Measurements from ENCODE around the gene GNLY. TPM values are rescaled to one million over a fixed set of nuclear protein-coding genes. Genes with fewer than 3 reads are reported as not detected.

GNLY gene
- total and polyA plus RNA-seq, 9 of the 15 experiments (the other 6 are each of a cell fraction or from before 2014, with no cell fraction given) = not detected

DNA sequence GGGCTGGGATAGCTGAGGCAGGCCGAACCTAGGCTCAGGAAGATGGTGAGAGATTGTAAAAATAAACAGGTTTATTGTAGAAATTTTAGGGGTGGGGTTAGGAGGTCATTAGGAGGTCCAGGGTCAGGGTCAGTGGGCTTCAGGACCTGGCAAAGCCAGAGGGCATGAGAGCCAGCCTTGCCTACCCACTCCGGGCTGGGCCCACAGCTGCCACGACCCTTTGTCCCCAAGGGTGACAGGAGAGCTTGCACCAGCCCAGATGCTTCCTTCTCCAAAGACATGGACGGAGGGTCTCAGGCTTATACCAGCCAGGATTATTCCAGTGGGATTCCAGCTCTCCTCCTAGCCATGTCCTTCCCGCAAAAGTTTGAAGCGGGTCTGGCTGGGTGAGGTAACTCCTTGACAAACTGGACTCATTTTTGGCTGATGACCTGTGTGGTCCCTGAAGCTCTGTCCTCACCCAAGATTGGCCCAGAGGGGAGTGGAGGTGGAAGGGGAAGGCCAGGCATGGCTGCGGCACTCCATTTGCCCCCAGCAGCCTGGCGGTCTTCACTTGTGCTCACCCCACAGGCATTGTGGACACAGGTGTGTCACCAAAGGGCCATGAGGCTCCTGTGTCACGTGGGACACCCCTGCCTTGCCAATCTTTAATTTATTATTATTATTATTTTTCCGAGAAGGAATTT, 35.8 kb downstream of the GNLY start:
- no peak overlapping the region for H3K27ac ChIP-seq (ENCODE audit: extremely low read depth, low read depth, low read length)
- no peaks in the 10 kb centered on the region for H3K9me3 ChIP-seq (replicated peaks; ENCODE audit: control insufficient read depth, insufficient read depth, low read depth, low read length)
- intact Hi-C loops (cut with micrococcal nuclease) (loop anchor here (1.0 to 2.0 kb wide), 3 partner anchors 20 to 84 kb away; no protein-coding TSS in a partner anchor), in situ Hi-C loops (cut with MboI) (no loop called here)
- DNase-seq (ENCODE audit: extremely low read depth in 1 of 4, low spot score in 3 of 4) (no peak), ATAC-seq (no peak), FAIRE-seq (no peak)
- no peaks in the 10 kb centered on the region for H4K20me1 ChIP-seq (replicated peaks; ENCODE audit: control insufficient read depth, insufficient read depth, low read length)
- POLR2A ChIA-PET = no interaction called here
- CTCF ChIA-PET (ENCODE audit: low intra/inter-chr PET ratio) = interaction anchor here (1.0 to 2.7 kb wide), 3 partner anchors 74 to 349 kb away, joined by 4 to 42 read pairs (median 8); no protein-coding TSS in a partner anchor
- H3K36me3 ChIP-seq (ENCODE audit: control insufficient read depth, insufficient read depth, low read length) = no peaks in the 10 kb centered on the region
- no peak overlapping the region for H3K4me2 ChIP-seq (ENCODE audit: insufficient read depth, low read length)
- no peaks in the 10 kb centered on the region for H3K79me2 ChIP-seq (ENCODE audit: control insufficient read depth, insufficient read depth, low read length)
- H3K4me3 ChIP-seq = no peak overlapping the region
- H3K9me1 ChIP-seq (ENCODE audit: control insufficient read depth, insufficient read depth, low read length) = no peaks in the 10 kb centered on the region
- 10% methylated on average over 10 of the region's 10 CpGs for WGBS (ENCODE audit: insufficient coverage, low coverage, missing lambda C conversion rate)
- peaks cover 0 to 4% of the 10 kb centered on the region in 2 experiments; a peak in 2 of 5 replicates for H3K4me1 ChIP-seq (replicated peaks in 1 of 2; ENCODE audit: control insufficient read depth in 2 of 2, insufficient read depth in 2 of 2, low read length in 2 of 2)
- no TSS peak for BruUV-seq (replicated peaks)
- H3K27me3 ChIP-seq (ENCODE audit: control insufficient read depth in 2 of 2, insufficient read depth in 2 of 2, low read length in 2 of 2) = peaks cover 18 to 63% of the 10 kb centered on the region in 2 experiments
- H3K9ac ChIP-seq (ENCODE audit: insufficient read depth in 1 of 2, low read depth in 2 of 2, low read length in 2 of 2) = peak overlapping the region in 1 of 2 experiments; percentile 40; a peak in 1 of 4 replicates
- no peak overlapping the region for H2AFZ ChIP-seq (ENCODE audit: low read depth, low read length)
- TF ChIP-seq, protein P1, sequence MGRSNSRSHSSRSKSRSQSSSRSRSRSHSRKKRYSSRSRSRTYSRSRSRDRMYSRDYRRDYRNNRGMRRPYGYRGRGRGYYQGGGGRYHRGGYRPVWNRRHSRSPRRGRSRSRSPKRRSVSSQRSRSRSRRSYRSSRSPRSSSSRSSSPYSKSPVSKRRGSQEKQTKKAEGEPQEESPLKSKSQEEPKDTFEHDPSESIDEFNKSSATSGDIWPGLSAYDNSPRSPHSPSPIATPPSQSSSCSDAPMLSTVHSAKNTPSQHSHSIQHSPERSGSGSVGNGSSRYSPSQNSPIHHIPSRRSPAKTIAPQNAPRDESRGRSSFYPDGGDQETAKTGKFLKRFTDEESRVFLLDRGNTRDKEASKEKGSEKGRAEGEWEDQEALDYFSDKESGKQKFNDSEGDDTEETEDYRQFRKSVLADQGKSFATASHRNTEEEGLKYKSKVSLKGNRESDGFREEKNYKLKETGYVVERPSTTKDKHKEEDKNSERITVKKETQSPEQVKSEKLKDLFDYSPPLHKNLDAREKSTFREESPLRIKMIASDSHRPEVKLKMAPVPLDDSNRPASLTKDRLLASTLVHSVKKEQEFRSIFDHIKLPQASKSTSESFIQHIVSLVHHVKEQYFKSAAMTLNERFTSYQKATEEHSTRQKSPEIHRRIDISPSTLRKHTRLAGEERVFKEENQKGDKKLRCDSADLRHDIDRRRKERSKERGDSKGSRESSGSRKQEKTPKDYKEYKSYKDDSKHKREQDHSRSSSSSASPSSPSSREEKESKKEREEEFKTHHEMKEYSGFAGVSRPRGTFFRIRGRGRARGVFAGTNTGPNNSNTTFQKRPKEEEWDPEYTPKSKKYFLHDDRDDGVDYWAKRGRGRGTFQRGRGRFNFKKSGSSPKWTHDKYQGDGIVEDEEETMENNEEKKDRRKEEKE (IDR thresholded peaks at IDR 0.05; ENCODE audit: borderline replicate concordance in 1 of 2, control insufficient read depth in 1 of 2, low read depth in 2 of 2, low read length in 1 of 2) = no peak
- TF ChIP-seq ZNF431 (CRISPR knock-in tag; IDR thresholded peaks at IDR 0.05) (no peak), CBX1 (IDR thresholded peaks at IDR 0.05; ENCODE audit: low read depth) (no peak), ZNF766 (CRISPR knock-in tag; conservative IDR thresholded peaks at IDR 0.05) (no peak)
- TF ChIP-seq, protein P2, sequence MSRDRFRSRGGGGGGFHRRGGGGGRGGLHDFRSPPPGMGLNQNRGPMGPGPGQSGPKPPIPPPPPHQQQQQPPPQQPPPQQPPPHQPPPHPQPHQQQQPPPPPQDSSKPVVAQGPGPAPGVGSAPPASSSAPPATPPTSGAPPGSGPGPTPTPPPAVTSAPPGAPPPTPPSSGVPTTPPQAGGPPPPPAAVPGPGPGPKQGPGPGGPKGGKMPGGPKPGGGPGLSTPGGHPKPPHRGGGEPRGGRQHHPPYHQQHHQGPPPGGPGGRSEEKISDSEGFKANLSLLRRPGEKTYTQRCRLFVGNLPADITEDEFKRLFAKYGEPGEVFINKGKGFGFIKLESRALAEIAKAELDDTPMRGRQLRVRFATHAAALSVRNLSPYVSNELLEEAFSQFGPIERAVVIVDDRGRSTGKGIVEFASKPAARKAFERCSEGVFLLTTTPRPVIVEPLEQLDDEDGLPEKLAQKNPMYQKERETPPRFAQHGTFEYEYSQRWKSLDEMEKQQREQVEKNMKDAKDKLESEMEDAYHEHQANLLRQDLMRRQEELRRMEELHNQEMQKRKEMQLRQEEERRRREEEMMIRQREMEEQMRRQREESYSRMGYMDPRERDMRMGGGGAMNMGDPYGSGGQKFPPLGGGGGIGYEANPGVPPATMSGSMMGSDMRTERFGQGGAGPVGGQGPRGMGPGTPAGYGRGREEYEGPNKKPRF (IDR thresholded peaks at IDR 0.05; ENCODE audit: low read depth, low read length) = no peak
- TF ChIP-seq, protein P3, sequence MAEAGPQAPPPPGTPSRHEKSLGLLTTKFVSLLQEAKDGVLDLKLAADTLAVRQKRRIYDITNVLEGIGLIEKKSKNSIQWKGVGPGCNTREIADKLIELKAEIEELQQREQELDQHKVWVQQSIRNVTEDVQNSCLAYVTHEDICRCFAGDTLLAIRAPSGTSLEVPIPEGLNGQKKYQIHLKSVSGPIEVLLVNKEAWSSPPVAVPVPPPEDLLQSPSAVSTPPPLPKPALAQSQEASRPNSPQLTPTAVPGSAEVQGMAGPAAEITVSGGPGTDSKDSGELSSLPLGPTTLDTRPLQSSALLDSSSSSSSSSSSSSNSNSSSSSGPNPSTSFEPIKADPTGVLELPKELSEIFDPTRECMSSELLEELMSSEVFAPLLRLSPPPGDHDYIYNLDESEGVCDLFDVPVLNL (CRISPR knock-in tag; IDR thresholded peaks at IDR 0.05; ENCODE audit: low read depth) = no peak
- TF ChIP-seq, protein P4, sequence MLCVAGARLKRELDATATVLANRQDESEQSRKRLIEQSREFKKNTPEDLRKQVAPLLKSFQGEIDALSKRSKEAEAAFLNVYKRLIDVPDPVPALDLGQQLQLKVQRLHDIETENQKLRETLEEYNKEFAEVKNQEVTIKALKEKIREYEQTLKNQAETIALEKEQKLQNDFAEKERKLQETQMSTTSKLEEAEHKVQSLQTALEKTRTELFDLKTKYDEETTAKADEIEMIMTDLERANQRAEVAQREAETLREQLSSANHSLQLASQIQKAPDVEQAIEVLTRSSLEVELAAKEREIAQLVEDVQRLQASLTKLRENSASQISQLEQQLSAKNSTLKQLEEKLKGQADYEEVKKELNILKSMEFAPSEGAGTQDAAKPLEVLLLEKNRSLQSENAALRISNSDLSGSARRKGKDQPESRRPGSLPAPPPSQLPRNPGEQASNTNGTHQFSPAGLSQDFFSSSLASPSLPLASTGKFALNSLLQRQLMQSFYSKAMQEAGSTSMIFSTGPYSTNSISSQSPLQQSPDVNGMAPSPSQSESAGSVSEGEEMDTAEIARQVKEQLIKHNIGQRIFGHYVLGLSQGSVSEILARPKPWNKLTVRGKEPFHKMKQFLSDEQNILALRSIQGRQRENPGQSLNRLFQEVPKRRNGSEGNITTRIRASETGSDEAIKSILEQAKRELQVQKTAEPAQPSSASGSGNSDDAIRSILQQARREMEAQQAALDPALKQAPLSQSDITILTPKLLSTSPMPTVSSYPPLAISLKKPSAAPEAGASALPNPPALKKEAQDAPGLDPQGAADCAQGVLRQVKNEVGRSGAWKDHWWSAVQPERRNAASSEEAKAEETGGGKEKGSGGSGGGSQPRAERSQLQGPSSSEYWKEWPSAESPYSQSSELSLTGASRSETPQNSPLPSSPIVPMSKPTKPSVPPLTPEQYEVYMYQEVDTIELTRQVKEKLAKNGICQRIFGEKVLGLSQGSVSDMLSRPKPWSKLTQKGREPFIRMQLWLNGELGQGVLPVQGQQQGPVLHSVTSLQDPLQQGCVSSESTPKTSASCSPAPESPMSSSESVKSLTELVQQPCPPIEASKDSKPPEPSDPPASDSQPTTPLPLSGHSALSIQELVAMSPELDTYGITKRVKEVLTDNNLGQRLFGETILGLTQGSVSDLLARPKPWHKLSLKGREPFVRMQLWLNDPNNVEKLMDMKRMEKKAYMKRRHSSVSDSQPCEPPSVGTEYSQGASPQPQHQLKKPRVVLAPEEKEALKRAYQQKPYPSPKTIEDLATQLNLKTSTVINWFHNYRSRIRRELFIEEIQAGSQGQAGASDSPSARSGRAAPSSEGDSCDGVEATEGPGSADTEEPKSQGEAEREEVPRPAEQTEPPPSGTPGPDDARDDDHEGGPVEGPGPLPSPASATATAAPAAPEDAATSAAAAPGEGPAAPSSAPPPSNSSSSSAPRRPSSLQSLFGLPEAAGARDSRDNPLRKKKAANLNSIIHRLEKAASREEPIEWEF (CRISPR knock-in tag; IDR thresholded peaks at IDR 0.05) = no peak
